GM19328 (cell line): ENCODE measurements around the gene CBX4.

Experiments used
- ATAC-seq: cut with Tn5 transposase; IDR thresholded peaks from one replicate; pipeline ENCODE4 v1.9.1; 2021; ENCODE audit warnings: mild to moderate bottlenecking, moderate library complexity; ENCODE audit not compliant: unreplicated experiment

The CBX4 gene

DNA sequence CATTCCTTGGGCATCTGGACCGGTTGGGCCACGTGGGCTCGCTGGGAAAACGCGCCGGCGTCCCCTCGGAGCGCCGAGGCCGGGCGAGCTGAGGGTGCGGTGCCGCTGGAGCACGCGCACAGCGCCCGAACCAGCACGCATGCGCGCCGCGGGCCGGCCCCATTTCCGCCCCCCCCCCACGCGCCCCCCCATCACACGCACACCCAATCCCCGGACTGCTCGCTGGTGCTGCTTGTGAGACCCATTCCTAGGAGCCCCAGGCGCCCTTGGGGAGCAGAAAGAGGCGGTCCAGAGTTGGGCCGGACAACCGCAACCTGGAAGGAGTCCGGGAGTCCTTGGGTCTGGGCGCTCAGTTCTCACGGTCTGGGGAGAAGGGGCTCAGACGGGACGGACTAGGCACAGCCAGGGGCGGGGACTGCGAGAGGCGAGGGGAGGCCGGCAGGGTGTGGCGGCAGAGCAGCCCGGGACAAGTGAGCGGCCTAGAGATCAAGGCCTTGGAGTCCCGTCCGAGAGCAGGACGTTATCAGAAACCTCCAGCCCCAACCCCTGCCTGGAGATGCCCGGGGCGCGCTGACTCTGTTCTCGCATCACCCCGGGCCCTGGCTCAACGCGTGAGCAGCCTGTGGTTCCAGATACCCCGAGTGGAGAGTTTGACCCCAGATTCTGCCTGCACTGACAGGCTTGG lies 36.4 kb downstream of the CBX4 start:
- no peak for ATAC-seq

DNA sequence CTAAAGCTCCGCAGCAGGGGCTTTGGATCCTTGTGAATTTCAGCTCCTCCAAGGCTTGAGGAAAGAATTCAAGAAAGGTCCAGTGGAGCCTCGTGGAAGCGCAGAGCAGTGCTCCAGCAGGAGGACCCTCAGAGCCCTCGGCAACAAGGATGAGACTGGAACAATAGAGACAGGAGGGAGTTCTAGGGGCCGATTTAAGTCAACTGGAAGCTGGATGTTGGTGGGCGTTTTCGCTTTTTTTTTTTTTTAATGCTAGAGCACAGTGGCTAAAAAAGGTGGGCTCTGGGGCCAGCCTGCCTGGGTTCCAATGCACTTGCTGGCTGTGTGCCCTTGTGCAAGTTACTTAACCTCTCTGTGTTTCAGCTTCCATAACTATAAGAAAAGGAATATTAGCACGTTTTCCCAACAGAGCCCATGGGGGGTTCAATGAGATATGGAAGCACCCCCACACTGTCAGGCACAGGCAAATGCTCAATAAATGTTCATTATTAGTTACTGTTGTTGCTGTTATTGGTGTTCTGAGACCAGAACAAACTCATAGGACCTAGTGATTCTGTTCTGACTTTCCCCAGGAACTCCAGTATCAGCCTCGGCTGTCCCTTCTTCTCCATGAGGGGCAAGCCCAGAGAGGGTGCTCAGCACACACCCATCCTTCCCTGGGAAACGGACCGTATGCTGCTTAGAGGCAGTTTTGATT lies 37.1 kb downstream of the CBX4 start:
- no peak for ATAC-seq

DNA sequence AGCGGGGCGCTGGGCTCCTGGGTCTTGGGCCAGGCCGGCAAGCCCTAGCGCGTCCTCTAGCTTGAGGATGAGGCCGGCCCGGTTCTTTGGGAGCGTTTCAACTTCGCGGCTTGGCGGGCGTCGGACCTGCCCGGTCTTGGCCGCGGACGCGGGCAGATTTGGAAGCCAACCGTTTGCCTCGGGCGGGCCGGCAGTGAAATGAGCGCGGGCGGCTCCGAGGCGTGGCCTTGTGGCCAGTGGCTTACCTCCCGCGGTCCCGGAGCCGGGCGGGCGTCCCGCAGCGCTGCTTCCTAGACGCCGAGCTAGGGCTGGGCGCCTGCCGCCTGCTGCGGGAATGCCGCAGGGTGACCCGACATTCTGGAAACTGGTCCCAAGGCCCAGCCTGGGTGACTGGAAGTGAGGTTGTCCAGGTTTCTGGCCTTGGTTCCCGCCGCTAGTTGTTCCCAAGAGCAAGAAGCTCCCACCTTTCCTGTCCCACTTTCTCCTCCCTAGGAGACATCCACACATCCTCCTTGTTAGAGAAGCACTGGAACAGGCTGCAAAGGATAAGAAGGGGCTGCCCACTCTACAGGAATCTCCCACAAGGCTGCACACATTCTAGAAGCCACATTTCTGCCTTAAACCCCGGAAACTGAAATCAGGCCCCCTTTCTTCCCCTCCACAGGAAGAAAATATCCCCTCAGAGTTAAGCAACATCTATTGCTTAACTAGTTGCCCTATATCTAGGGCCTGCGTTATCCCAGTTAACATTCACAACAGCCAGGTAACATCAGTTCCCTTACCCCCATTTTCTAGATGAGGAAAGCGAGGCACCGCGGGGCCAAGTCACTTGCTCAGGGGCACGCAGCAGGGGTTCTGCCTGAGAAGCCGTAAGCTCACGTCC lies 37.8 kb downstream of the CBX4 start:
- no peak for ATAC-seq

DNA sequence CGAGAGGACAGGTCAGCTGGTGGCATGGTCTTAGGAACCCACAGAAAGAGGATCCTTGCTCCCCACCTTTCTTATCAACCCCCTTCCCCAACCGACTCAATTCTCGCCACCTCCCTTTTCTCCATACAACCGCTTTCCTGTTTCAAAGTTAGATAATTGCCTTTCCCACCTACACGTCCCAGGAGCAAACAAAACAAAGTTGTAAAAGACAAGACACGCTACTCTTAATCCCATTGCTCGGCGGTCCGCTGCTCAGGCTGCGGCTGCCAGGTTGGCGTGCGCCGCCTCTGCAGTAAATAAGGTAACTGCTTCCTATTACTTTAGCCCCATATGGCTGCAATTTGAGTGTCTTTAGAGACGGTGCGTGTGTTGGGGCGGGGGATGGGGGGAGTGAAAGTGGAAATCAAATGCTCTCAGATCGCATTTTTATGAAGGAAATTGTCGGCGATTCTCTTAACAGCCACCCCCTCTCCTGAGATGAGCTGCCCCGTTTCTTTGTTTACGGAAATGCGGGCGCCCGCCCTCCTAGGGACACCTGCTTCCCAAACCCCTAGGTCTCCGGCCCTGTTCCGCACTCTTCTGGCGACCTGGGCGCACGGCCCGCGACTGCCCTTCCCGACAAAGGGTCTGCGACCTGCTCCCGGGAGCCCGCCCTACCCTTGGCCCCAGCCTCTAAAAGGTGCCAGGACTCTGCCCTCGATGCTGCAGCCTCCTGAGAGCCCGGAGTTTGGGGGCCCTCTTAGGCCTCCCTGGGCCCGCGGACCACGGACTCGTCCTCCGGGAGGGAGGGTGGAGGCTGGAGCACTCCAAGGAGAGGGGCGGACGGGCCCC lies 38.7 kb downstream of the CBX4 start:
- no peak for ATAC-seq

DNA sequence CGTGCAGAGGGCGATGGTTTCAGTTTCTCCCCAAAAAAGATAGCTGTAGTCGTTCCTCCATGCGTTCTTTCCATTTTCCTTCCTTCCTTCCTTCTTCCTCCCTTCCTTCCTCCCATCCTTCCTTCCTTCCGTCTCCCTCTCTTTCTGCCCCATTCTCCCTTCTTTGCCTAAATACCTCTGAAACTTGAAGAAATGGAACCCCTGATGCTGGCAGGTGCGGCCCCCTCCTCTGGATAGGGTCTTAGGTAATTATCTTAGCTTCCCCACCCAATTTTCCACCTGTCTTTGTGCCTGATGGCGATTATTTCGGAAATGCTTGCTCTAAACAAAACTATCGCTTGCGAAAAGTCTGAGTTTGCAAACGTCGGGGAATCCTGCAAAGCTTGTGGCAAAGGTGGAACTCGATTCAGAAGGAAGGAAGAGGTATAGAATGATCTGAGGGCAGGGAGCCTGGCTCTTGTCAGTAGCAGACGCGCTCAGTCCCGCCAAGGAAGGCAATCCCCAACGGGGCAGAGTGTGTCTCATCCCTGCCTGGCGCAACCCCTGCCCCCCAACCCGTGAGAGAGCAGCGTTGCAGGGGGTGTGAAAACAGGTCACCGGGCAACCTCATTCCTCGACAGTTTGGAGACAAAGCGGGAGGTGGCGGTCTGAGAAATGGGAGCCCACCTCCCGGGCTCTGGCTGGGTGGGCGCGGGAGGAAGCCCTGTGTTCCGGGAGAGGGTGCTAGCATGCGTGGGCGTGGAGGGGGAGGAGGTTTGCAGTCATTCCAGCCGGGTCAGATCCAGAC lies 39.5 kb downstream of the CBX4 start:
- ATAC-seq: no peak

DNA sequence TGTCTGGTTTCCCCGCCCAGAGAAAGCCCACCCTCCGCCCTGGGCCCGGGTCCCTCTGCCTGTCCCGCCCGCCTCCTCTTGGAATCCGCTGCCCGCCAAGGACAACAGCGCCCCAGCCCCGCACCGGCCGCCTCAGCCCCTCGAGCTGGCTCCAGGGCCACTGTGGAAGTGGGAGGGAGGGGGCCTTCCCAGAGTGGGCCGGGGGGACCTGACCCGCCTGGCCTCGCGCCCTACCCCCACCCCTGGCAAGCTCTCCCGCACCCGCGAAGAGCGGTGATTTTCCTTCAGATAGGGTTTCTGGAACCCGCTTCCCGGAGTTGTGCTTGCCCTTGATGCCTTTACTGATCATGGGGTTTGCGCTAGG lies 40.1 kb downstream of the CBX4 start:
- ATAC-seq: no peak

DNA sequence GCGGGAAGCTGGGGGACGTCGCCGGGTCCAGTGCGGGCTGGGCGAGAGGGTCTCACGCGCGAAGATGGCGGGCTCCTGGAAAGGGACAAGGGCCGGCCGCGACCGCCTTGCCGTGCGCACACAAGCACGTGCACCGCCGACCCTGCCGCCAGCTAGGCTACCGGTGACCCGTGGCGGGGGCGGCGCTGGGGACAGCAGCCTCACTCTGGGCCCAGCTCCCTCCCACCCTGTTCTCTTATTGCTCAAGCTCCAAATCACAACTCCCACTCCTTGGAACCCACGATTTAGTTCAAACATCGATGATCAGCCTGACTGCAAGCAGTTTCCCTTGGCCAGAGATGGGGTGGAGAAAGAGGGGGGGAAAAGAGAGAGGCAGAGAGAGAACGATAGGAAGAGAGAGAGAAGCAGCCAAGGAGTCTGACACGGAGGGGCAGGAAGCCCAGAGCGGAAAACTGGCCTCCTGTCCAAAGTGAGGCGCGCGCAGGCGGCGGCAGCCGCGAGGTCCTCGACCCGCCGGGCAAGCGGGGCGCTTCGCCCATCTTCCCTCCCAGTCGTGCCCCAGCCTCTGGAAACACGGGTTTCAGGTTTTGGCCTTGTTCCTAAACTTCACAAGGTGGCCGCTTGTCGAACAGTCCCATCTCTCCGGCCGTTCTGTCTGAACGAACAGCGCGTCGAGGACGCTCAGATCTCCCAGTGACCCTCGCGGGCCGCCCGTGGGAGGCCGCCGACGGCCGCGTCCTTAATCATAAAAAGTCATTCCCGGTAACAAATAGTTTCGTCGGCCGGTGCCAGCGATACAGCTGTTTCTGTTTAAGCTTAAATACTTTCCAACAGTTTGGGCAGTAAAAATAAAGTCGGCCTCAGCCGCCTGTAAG lies 40.7 kb downstream of the CBX4 start:
- no peak for ATAC-seq

DNA sequence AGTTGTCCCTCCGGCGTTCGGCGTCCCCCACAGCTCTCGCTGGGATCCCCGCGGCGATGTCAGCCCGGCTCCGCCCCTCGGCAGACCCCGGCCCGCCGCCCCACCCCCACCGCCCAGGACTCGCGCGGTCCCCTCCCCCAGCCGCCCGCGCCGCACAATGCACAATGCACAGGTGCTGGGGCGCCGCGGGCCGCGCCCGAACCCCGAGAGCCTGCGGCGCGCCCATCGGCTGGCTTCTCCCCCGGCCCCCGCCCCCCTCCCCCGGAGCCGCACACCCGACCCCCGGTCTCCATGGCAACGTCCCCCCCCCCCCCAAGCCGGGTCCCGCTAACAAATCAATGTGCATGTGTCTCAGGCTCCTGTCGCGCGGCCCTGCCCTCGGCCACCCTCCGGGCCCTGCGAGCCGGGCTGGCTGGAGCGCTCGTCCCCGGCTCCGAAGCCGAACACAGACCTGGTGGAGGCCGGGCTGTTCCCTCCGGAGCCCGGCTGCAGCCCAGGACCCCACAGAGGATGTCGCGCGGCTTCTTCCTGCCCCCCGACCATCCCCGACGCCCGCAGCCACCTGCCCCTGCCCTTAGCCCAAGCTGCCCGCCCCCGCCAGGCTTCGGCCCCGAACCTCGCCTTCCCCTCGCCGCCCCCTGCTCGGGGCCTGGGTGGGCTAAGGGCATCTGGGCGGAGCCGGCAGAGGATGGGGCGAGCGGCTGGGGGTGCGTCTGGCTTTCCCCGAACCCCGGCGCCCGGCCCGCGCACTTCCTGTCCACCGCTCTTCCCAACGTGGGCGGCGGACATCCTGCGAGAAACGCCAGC lies 41.5 kb downstream of the CBX4 start:
- no peak for ATAC-seq

DNA sequence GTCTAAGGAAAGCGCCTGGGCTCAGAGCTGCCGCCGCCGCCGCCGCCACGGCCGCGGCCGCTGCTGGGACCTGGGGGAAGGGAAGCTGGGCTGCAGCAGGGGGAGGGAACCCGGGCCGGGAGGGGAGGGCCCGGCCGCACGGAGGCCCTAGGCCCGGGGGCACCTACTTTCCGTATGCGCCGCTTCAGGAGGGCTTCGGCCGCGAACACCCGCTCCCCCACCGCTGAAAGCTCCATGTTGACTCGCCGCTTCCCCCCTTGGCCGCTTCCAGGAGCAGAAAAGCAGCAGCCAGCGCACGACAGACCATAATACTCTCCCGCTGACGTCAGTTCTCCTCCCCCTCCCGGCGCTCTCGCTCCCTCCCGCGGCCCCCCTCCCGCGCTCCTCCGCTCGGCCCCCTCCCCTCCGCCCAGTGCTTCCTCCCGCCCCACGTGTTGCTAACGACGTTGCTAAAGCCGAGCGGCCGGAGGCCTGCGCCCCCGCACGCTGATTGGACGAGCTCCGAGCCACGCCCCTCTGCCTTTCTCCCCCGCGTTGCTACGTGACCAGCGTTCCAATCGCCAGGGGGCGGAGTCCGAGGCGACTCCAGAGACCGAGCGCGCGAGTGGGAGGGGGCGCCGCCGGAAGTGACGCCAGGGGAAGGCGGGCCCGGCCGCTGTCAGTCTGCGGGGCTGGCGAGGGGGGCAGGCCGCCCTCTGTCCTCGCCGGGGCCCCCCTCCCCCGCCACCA lies 42.3 kb downstream of the CBX4 start, which contains the start of gene CBX8:
Gene CBX8 (minus strand): TSS at position 315 of the 729 bp plus-strand sequence. CDS start 79 bp downstream, at position 236.
- peak; percentile 90 for ATAC-seq

DNA sequence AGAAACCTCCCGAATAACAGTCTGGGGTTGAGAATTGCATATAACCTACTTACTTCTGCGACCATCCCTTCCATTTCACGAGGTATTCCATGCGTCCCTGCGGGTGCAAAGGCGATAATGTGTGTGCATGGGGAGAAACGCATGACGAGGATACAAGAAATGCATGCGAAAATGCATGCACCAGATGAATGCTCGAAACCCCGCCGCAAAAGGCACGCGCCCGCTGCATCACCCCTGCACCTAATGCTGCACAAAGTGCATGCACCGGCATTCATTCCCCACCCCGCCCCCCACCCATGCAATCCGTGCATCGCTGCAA lies 42.8 kb downstream of the CBX4 start:
- ATAC-seq: no peak

DNA sequence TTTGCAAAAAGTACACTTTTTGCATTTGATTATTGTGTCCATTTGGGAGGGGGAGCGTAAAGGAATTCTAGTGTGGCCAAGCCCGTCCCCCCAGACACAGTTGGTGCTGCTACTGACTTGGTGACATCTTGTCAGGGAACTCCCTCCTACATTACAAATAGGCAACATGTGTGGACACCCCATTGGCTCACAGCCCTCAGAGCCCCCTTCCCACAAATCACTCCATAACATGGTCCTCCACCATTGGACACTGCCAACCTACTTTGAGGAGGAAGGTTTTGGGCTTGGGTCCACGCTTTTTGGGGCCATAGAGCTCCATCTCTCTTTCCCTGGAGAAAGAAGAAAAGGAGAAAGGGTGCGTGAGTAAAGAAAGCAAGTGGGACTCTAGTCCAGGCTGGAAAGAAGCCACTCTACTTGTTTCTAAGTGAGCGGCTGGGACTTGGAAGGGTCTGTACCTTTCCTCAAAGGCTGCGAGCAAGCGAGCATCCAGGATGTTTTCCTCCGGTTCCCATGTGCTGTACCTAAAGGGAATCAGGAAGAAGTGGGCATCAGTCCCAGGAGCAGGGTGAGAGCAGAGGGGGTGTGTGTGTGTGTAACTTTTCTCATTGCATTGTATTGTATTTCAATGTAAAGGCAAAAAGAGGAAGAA lies 43.3 kb downstream of the CBX4 start:
- ATAC-seq: no peak

DNA sequence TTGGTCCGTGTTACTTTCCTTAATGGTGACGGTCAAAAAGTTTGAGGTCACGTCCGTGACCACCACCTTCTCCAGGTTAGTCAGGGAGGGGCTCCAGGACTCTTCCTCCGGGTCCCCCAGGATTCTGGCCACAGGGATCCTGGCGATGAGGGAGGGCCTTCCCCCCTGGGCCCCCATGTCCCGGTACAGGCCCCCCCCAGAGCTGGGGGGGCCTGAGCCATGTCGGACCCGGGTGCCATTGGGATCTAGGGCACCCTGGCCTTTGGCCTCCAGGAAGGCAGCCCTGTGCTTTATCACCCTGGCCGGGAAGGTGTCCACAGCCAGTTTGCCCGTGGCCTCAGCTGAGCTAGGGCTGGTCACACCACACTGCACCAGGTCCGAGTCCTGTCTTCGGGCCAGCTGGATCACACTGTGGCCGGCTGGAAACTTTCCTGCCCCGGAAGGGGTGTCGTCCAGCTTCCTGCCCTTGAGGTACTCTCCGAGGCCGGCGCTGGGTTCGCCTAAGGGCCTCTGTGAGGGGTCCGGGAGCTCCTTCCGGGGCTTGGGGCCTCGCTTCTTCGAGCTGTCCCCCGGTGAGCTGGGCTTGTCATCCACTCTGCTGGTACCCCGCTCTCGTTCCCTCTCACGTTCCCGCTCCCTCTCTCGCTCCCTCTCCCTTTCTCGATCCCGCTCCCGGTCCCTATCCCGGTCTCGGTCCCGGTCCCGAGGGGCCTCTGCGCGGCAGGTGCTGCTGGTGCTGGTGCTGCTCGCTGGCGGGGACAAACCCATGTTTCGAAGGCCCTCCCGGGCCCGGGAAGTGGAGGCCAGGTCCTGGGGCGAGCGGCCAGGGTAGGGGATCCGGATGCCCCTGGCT lies 44.4 kb downstream of the CBX4 start:
- ATAC-seq: no peak

DNA sequence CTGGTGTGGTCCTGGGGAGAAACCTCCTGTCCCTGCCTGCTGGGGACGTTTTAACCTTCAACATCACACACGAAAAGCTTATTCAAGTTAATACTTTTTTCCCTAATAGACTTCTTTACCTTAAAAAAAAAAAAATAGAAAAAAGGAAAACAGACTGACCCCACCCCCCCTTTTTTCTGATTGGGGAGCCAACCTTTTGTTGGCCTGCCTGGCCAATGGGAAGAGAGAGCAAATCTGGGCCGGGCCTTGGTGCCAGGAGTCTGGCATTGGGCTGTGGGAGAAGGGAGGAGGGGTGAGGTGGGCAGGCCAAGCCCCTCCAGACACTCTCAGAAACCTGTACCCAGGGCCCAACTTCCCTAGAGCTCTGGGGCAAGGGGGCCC lies 45.3 kb downstream of the CBX4 start:
- ATAC-seq: no peak

DNA sequence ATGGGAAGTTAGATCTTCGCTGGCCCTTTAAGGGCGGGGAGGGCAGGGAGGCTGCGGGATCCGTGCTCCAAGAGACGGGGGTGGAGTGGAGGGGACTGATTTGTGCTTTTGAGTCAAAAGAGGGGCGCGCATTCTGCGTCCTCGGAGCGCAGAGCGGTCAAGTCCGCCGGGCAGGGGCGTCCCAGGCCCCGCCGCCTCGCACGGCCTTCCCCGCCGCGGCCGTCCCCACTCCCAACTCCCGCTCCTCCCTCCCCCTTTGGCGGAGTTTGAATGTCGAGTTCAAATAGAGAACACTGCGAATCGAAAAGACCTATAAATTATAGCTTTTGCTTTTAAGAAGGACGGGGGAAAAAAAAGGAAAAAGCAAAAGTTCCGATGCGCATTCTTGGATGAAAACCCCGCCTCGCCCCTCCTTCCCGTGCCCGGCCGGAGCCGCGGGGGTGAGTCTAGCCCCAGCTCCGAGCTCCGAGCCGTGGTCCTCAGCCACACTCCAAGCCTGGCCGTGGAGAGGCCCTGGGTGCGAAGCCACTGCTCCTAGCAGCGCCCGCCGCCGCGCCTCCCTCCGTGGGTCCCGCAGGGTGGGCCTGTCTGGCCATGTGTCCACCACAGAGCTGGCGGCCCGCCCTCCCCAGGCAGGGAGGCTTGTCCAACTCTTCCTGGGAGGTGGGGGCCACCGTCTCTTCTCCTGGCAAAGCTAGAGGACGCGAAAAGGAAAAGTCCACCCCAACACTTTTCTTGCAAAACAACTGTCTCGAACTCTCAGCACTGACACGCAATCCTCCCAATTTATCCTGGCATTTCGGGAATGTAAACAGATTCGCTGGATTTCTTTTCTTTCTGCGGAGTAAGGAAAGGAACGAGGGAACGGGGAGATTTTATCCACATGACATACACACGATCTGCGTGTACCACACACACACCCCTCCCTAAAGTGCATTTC lies 46.0 kb downstream of the CBX4 start:
- no peak for ATAC-seq

DNA sequence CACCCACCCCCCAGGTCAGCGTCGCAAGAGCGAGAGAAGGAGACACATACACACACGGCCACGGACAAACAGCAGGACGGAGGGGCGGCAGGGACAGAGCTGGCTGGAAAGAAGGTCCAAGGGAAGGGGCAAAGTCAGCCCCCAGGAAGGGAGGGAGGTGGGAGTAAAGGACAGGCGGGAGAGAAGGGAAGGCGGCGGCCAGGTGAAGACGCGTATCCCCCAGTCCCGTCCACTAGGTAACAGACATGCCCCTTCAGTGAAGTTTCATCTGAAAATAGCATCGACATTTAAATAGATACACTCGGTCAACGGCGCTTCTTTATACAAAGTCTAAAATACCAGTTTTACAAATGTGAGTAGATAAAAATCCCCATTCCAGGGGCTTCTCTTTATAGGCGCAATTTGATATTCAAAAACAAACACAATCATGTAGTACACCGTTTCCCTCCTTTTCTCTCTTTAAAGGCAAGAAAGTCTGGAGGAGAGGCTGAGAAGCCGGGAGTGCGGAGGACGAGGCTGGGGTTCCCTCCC lies 46.8 kb downstream of the CBX4 start:
- ATAC-seq: no peak
